IPS-20b (cell line): ENCODE results near the gene MRPL58.

Experiments
- H3K27ac ChIP-seq: one replicate; pipeline ENCODE4 v1.5.1; 2013; ENCODE audit warnings: low read length
- H3K27me3 ChIP-seq: 2 replicates; pipeline ENCODE4 v1.6.1; 2013; ENCODE audit warnings: mild to moderate bottlenecking, low read length, inconsistent platforms; ENCODE audit not compliant: insufficient read depth
- H3K36me3 ChIP-seq: 2 replicates; pipeline ENCODE4 v1.6.1; 2013; ENCODE audit warnings: low read depth, mild to moderate bottlenecking, inconsistent platforms, low read length, moderate library complexity; ENCODE audit not compliant: insufficient read depth
- H3K4me1 ChIP-seq: 2 replicates; pipeline ENCODE4 v1.6.1; 2013; ENCODE audit warnings: mild to moderate bottlenecking, control low read depth, inconsistent platforms, low read length, moderate library complexity; ENCODE audit not compliant: insufficient read depth
- H3K4me3 ChIP-seq: 2 replicates; pipeline ENCODE4 v1.5.1; 2013; ENCODE audit warnings: mild to moderate bottlenecking, low read length, inconsistent platforms
- H3K9ac ChIP-seq: 2 replicates; pipeline ENCODE4 v1.6.1; 2013; ENCODE audit warnings: low read depth, mild to moderate bottlenecking, inconsistent platforms, low read length, moderate library complexity
- H3K9me3 ChIP-seq: 2 replicates; pipeline ENCODE4 v1.6.1; 2013; ENCODE audit warnings: mild to moderate bottlenecking, low read depth, low read length, inconsistent platforms; ENCODE audit not compliant: insufficient read depth

The MRPL58 gene

GRCh38 chr17:74987909-74988711 lies 24.4 kb upstream of the MRPL58 start:
- Histone ChIP-seq H3K4me1 (peaks cover 5% of the 10 kb centered on the region; the same call in 1 of the 2 replicates), H3K36me3 (0 out of 2 replicates have a peak, but pooled peaks cover under 1% of the 10 kb centered on the region), H3K27ac (no peak overlapping the region), H3K27me3 (no peaks in the 10 kb centered on the region), H3K9ac (peak overlapping the region; percentile 76; the same call in 1 of the 2 replicates), H3K9me3 (no peaks in the 10 kb centered on the region), H3K4me3 (peak overlapping the region; percentile 82)

DNA sequence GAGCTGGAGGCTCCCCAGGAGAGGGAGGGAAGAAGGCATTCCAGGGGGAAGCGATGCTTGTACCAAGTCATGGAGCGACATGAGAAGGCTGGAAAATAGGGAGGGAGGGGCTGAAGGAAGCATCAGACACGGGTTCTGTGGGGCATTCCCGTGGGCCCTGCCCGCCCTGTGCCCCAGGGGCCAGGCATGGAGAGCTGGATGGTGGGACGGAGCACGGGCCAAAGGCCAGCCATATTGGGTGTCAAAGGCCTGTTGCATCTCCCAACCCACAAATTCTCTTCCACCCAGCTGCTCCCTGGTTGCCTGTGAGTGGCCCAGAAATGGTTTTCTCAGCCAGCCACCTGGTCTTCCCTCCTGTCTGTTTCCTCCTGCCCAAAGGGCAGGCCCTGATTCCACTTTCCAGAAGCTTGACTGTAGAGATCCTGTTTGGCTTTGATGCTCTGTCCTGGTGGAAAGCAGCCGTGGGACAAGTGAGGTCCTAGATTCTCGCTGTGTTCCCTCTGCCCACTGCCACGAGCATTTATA lies 21.8 kb upstream of the MRPL58 start:
- Histone ChIP-seq H3K9ac (no peak overlapping the region), H3K4me3 (no peak overlapping the region), H3K9me3 (no peaks in the 10 kb centered on the region), H3K27ac (no peak overlapping the region), H3K36me3 (peaks cover 14% of the 10 kb centered on the region), H3K27me3 (no peaks in the 10 kb centered on the region), H3K4me1 (peaks cover 5% of the 10 kb centered on the region; the same call in 1 of the 2 replicates)

DNA sequence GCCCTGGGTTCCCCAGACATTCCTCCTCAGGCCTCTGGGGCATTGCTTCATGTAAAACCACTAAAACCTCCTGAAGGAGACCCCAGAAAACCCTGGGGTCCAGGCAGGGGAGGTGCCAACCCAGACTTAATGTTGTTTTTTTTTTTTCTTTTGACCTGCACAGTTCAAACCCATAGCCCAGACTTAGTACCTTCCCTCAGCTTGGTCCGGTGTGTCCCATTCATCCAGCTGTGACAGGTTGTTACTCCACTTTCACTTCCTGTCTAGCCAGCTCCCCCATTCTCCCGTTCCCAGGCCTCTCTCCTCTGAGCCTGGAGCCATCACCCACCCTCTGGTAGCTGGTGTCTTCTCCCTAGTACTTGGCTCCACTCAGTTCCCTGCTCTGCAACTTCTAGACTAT lies 20.2 kb upstream of the MRPL58 start:
- Histone ChIP-seq H3K27ac (no peak overlapping the region), H3K36me3 (peaks cover 14% of the 10 kb centered on the region), H3K9ac (no peak overlapping the region), H3K4me1 (peaks cover 5% of the 10 kb centered on the region; the same call in 1 of the 2 replicates), H3K9me3 (no peaks in the 10 kb centered on the region), H3K4me3 (no peak overlapping the region), H3K27me3 (no peaks in the 10 kb centered on the region)

GRCh38 chr17:74994440-74994839 lies 18.0 kb upstream of the MRPL58 start:
- H3K36me3 ChIP-seq = peaks cover 17% of the 10 kb centered on the region
- no peak overlapping the region for H3K27ac ChIP-seq
- no peak overlapping the region for H3K4me3 ChIP-seq
- no peak overlapping the region for H3K9ac ChIP-seq
- no peaks in the 10 kb centered on the region for H3K4me1 ChIP-seq
- H3K27me3 ChIP-seq = no peaks in the 10 kb centered on the region
- H3K9me3 ChIP-seq = no peaks in the 10 kb centered on the region

DNA sequence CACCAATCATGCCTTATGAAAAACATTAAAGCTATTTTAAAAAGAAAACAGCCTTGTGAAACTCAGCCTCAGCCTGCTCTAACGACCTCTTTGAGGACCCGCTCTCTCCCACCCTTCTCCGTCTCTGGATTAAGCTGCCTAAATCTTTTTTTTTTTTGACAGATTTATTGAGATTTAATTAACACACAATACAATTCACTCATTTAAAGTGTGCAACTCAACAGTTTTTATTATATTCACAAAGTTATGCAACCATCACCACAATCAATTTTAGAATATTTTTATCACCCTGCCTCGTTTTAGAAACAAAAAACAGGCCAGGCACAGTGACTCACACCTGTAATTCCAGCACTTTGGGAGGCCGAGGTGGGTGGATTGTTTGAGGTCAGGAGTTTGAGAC lies 16.6 kb upstream of the MRPL58 start:
- Histone ChIP-seq H3K27me3 (no peaks in the 10 kb centered on the region), H3K4me1 (no peaks in the 10 kb centered on the region), H3K36me3 (peaks cover 21% of the 10 kb centered on the region), H3K9me3 (no peaks in the 10 kb centered on the region), H3K9ac (no peak overlapping the region), H3K4me3 (no peak overlapping the region), H3K27ac (no peak overlapping the region)

DNA sequence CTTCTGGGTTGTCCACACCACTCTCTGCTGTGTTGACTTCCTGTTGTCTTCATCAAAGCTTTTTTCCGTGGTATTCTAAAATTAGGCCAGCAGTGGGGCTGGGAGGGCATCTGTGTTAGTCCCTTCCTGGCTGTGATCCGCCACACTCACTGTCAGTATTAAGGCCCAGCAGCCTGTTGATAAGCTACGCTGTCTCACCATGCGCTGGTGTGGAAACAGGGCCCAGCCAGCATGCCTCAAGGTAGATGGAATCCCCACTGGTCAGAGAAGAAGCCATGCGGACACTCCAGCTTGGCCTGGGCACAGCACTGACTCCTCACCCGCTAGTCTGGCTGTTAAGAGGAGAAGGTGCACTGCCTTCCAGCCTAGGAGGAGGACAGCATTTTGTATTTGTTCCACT lies 13.7 kb upstream of the MRPL58 start:
- Histone ChIP-seq H3K27me3 (no peaks in the 10 kb centered on the region), H3K9ac (no peak overlapping the region), H3K36me3 (peaks cover 36% of the 10 kb centered on the region), H3K4me1 (no peaks in the 10 kb centered on the region), H3K27ac (no peak overlapping the region), H3K9me3 (no peaks in the 10 kb centered on the region), H3K4me3 (no peak overlapping the region)

GRCh38 chr17:74999523-74999922 lies 12.9 kb upstream of the MRPL58 start:
- no peaks in the 10 kb centered on the region for H3K4me1 ChIP-seq
- H3K4me3 ChIP-seq = no peak overlapping the region
- no peaks in the 10 kb centered on the region for H3K9me3 ChIP-seq
- no peaks in the 10 kb centered on the region for H3K27me3 ChIP-seq
- H3K36me3 ChIP-seq = peaks cover 29% of the 10 kb centered on the region
- no peak overlapping the region for H3K27ac ChIP-seq
- no peak overlapping the region for H3K9ac ChIP-seq

- no peaks in the 10 kb centered on the region for H3K4me1 ChIP-seq
Measured at GRCh38 chr17:75001915-75002843, 10.3 kb upstream of the MRPL58 start.

GRCh38 chr17:75003070-75003956 lies 9.2 kb upstream of the MRPL58 start:
- peaks cover 34% of the 10 kb centered on the region for H3K36me3 ChIP-seq
- H3K9ac ChIP-seq = no peak overlapping the region
- H3K4me1 ChIP-seq = no peaks in the 10 kb centered on the region
- no peaks in the 10 kb centered on the region for H3K27me3 ChIP-seq
- no peak overlapping the region for H3K27ac ChIP-seq
- H3K9me3 ChIP-seq = no peaks in the 10 kb centered on the region
- no peak overlapping the region for H3K4me3 ChIP-seq

More at GRCh38 chr17:75001915-75002843, 10.3 kb upstream of the MRPL58 start:
- Histone ChIP-seq H3K36me3 (peaks cover 34% of the 10 kb centered on the region), H3K27me3 (no peaks in the 10 kb centered on the region), H3K9me3 (no peaks in the 10 kb centered on the region), H3K4me3 (no peak overlapping the region), H3K9ac (no peak overlapping the region), H3K27ac (no peak overlapping the region)

DNA sequence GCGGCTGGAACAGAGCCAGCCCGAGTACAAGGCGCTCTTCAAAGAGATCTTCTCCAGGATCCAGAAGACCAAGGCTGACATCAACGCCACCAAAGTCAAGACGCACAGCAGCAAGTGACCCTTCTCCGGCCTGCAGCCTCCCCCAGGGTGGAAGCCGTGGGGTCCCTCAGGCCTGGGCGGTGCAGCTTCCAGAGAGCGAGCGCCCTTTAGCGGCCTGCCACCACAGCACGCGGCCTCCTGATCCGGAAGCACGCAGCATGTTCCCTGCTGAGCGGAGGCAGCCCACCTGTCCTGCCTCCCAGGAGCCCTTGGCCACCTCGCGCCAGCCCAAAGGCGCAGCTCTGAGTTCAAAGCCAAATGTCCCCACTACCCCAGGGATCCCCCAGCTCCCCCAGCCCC lies 8.5 kb upstream of the MRPL58 start:
- Histone ChIP-seq H3K27me3 (no peaks in the 10 kb centered on the region), H3K4me3 (no peak overlapping the region), H3K9ac (no peak overlapping the region), H3K36me3 (peaks cover 34% of the 10 kb centered on the region), H3K4me1 (no peaks in the 10 kb centered on the region), H3K27ac (no peak overlapping the region), H3K9me3 (no peaks in the 10 kb centered on the region)

GRCh38 chr17:75004371-75004770 lies 8.1 kb upstream of the MRPL58 start:
- Histone ChIP-seq H3K27ac (no peak overlapping the region), H3K9me3 (no peaks in the 10 kb centered on the region), H3K9ac (no peak overlapping the region), H3K4me1 (no peaks in the 10 kb centered on the region), H3K36me3 (peaks cover 32% of the 10 kb centered on the region), H3K4me3 (no peak overlapping the region), H3K27me3 (no peaks in the 10 kb centered on the region)
